HEK293 (cell line): ENCODE data around the gene SCNN1G.
A peak's percentile ranks its signal among the peaks of the same experiment; 100 is the strongest.

ENCODE experiments used
- CTCF ChIA-PET: fragments of 350-600 bp; formaldehyde crosslinking; extraction: SDS; loops from one replicate; lab custom pipeline; 2021; ENCODE audit warnings: antibody characterized with exemption; lab: Yijun Ruan, JAX
- POLR2A ChIA-PET: fragments of 300-600 bp; formaldehyde crosslinking; extraction: SDS; loops from one replicate; lab custom pipeline; 2020; ENCODE audit warnings: antibody characterized with exemption, inconsistent platforms; lab: Yijun Ruan, JAX
- H3K27ac ChIP-seq: fragments of 200-500 bp; sonication (Bioruptor generic); 2 replicates; pipeline ENCODE4 v1.5.1; 2014; ENCODE audit warnings: low read depth, low read length, control low read depth, inconsistent platforms; ENCODE audit errors: extremely low read depth
- H3K36me3 ChIP-seq, 2 experiments: fragments of 200-500 bp in 1 of 2; sonication (Bioruptor generic) in 1 of 2; 1 replicate in 1 of 2; 2 replicates in 1 of 2; pipeline ENCODE4 v1.5.1; 2014 to 2017; ENCODE audit warnings: inconsistent platforms in 2 of 2, low read length in 2 of 2; ENCODE audit not compliant: control insufficient read depth in 2 of 2, insufficient read depth in 1 of 2
- H3K4me1 ChIP-seq: fragments of 200-500 bp; sonication (Bioruptor generic); 2 replicates; pipeline ENCODE4 v1.5.1; 2014; ENCODE audit warnings: mild to moderate bottlenecking, low read length, inconsistent platforms; ENCODE audit not compliant: control insufficient read depth, insufficient read depth
- H3K4me3 ChIP-seq: 2 replicates; pipeline ENCODE4 v1.5.1; 2011; ENCODE audit warnings: low read depth, mild to moderate bottlenecking, control low read depth, low read length, moderate library complexity
- H3K9me3 ChIP-seq: fragments of 200-500 bp; sonication (Bioruptor generic); 2 replicates; pipeline ENCODE4 v1.5.1; 2014; ENCODE audit warnings: low read depth, low read length, inconsistent platforms; ENCODE audit not compliant: control insufficient read depth, insufficient read depth
- HOXC10 ChIP-seq: sonication (generic); formaldehyde crosslinking; IDR thresholded peaks from 2 replicates; pipeline ENCODE4 v1.8.1; 2023; ENCODE audit warnings: mild to moderate bottlenecking, missing genetic modification reagents
- MEIS1 ChIP-seq: sonication (generic); formaldehyde crosslinking; IDR thresholded peaks from 2 replicates; pipeline ENCODE4 v1.8.1; 2022; ENCODE audit warnings: missing genetic modification reagents, mild to moderate bottlenecking, borderline replicate concordance
- OSR2 ChIP-seq: fragments of 450-650 bp; formaldehyde crosslinking; IDR thresholded peaks from 2 replicates; pipeline ENCODE4 v1.5.1; 2016; ENCODE audit warnings: missing biosample characterization, missing genetic modification characterization
- TCF7L2 ChIP-seq: IDR thresholded peaks from 2 replicates; pipeline ENCODE4 v1.6.1; 2011; ENCODE audit warnings: low read depth, mild to moderate bottlenecking, inconsistent platforms, low read length, moderate library complexity, borderline replicate concordance
- YY2 ChIP-seq: fragments of 450-650 bp; formaldehyde crosslinking; IDR thresholded peaks from 2 replicates; pipeline ENCODE4 v1.5.1; 2016; ENCODE audit warnings: missing biosample characterization, missing genetic modification characterization
- ZFP37 ChIP-seq: fragments of 450-650 bp; formaldehyde crosslinking; IDR thresholded peaks from 2 replicates; pipeline ENCODE4 v1.5.1; 2016; ENCODE audit warnings: missing biosample characterization, missing genetic modification characterization
- ZNF10 ChIP-seq: fragments of 450-650 bp; formaldehyde crosslinking; IDR thresholded peaks from 2 replicates; pipeline ENCODE4 v1.5.1; 2017; ENCODE audit warnings: missing biosample characterization, missing genetic modification characterization
- ZNF223 ChIP-seq: fragments of 450-650 bp; formaldehyde crosslinking; IDR thresholded peaks from 2 replicates; pipeline ENCODE4 v1.5.1; 2016; ENCODE audit warnings: missing biosample characterization, missing genetic modification characterization
- ZNF24 ChIP-seq: fragments of 450-650 bp; formaldehyde crosslinking; IDR thresholded peaks from 2 replicates; pipeline ENCODE4 v1.5.1; 2016; ENCODE audit warnings: missing biosample characterization, missing genetic modification characterization
- ZNF248 ChIP-seq: fragments of 450-650 bp; formaldehyde crosslinking; IDR thresholded peaks from 2 replicates; pipeline ENCODE4 v1.5.1; 2017; ENCODE audit warnings: missing biosample characterization, missing genetic modification characterization
- ZNF26 ChIP-seq: fragments of 450-650 bp; formaldehyde crosslinking; IDR thresholded peaks from 2 replicates; pipeline ENCODE4 v1.5.1; 2016; ENCODE audit warnings: missing biosample characterization, missing genetic modification characterization
- ZNF274 ChIP-seq, 2 experiments: fragments of 200-500 bp in 1 of 2; fragments of 450-650 bp in 1 of 2; sonication (Bioruptor generic) in 1 of 2; formaldehyde crosslinking in 1 of 2; IDR thresholded peaks; 2 replicates each; pipeline versions ENCODE4 v1.5.1 to v1.6.1; 2014 to 2016; ENCODE audit warnings: borderline replicate concordance in 1 of 2, inconsistent platforms in 1 of 2, low read length in 1 of 2, missing biosample characterization in 1 of 2, missing genetic modification characterization in 1 of 2
- ZNF302 ChIP-seq: fragments of 450-650 bp; formaldehyde crosslinking; IDR thresholded peaks from 2 replicates; pipeline ENCODE4 v1.5.1; 2016; ENCODE audit warnings: missing biosample characterization, missing genetic modification characterization, low read depth
- ZNF366 ChIP-seq: fragments of 450-650 bp; formaldehyde crosslinking; conservative IDR thresholded peaks from 2 replicates; pipeline ENCODE4 v1.5.1; 2016; ENCODE audit warnings: missing biosample characterization, missing genetic modification characterization
- ZNF580 ChIP-seq: fragments of 450-650 bp; formaldehyde crosslinking; IDR thresholded peaks from 2 replicates; pipeline ENCODE4 v1.5.1; 2016; ENCODE audit warnings: missing biosample characterization, missing genetic modification characterization
- ZNF596 ChIP-seq: fragments of 450-650 bp; IDR thresholded peaks from 2 replicates; pipeline ENCODE4 v1.5.0; 2018; ENCODE audit warnings: missing biosample characterization, mild to moderate bottlenecking, missing genetic modification characterization, moderate library complexity
- ZNF629 ChIP-seq: fragments of 450-650 bp; formaldehyde crosslinking; IDR thresholded peaks from 2 replicates; pipeline ENCODE4 v1.5.1; 2017; ENCODE audit warnings: missing biosample characterization, missing genetic modification characterization
- ZNF664 ChIP-seq: fragments of 450-650 bp; formaldehyde crosslinking; IDR thresholded peaks from 2 replicates; pipeline ENCODE4 v1.5.1; 2016; ENCODE audit warnings: missing biosample characterization, missing genetic modification characterization
- ZNF692 ChIP-seq: fragments of 450-650 bp; formaldehyde crosslinking; IDR thresholded peaks from 2 replicates; pipeline ENCODE4 v1.5.1; 2016; ENCODE audit warnings: missing biosample characterization, missing genetic modification characterization
- ZNF768 ChIP-seq: fragments of 450-650 bp; formaldehyde crosslinking; IDR thresholded peaks from 2 replicates; pipeline ENCODE4 v1.5.1; 2018; ENCODE audit warnings: missing biosample characterization, mild to moderate bottlenecking, missing genetic modification characterization
- ZNF792 ChIP-seq: fragments of 450-650 bp; formaldehyde crosslinking; IDR thresholded peaks from 2 replicates; pipeline ENCODE4 v1.5.1; 2016; ENCODE audit warnings: missing biosample characterization, missing genetic modification characterization
- ZXDB ChIP-seq: fragments of 450-650 bp; formaldehyde crosslinking; IDR thresholded peaks from 2 replicates; pipeline ENCODE4 v1.5.1; 2016; ENCODE audit warnings: missing biosample characterization, missing genetic modification characterization
- TF ChIP-seq, protein P1 (sequence below): fragments of 450-650 bp; IDR thresholded peaks from 2 replicates; pipeline ENCODE4 v1.5.1; 2018; ENCODE audit warnings: missing biosample characterization, mild to moderate bottlenecking, missing genetic modification characterization
- TF ChIP-seq, protein P2 (sequence below): fragments of 450-650 bp; formaldehyde crosslinking; IDR thresholded peaks from 2 replicates; pipeline ENCODE4 v1.5.1; 2017; ENCODE audit warnings: missing biosample characterization, missing genetic modification characterization

Gene SCNN1G

DNA sequence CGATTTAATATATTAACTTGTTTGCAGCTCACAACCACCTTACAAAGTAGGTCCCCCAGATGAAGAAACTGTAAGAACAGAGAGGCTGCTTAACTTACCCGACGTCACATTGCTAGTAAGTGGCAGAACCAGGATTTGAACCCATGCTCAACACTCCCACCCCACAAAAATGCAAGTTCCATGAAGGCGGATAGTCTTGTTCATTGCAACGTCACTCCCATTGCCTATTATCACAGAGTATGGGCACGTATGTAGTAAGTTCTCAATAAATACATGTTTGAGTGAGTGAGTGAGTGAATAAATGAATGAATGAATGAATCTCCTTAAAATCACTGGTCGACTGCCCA lies 34.4 kb upstream of the SCNN1G start:
- Histone ChIP-seq H3K9me3 (no peaks in the 10 kb centered on the region), H3K4me1 (peaks cover 28% of the 10 kb centered on the region), H3K36me3 (no peaks in the 10 kb centered on the region), H3K27ac (no peak overlapping the region; the same call in 1 of the 2 replicates), H3K4me3 (peak overlapping the region; percentile 63)
- no peak for TF ChIP-seq TCF7L2
- TF ChIP-seq ZNF366 (tag by site-specific recombination): peak; percentile 65
- peak; percentile 41; the same call in 1 of the 2 replicates for TF ChIP-seq ZNF629 (tag by site-specific recombination)
- TF ChIP-seq, protein P1, sequence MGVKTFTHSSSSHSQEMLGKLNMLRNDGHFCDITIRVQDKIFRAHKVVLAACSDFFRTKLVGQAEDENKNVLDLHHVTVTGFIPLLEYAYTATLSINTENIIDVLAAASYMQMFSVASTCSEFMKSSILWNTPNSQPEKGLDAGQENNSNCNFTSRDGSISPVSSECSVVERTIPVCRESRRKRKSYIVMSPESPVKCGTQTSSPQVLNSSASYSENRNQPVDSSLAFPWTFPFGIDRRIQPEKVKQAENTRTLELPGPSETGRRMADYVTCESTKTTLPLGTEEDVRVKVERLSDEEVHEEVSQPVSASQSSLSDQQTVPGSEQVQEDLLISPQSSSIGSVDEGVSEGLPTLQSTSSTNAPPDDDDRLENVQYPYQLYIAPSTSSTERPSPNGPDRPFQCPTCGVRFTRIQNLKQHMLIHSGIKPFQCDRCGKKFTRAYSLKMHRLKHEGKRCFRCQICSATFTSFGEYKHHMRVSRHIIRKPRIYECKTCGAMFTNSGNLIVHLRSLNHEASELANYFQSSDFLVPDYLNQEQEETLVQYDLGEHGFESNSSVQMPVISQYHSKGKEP: no peak
- peak; percentile 71; the same call in 1 of the 2 replicates for TF ChIP-seq ZNF580 (tag by site-specific recombination)
- peak; percentile 75; the same call in 1 of the 2 replicates for TF ChIP-seq ZNF768 (tag by site-specific recombination)
- TF ChIP-seq ZNF24 (tag by site-specific recombination): peak; percentile 100
- peak; percentile 100 for TF ChIP-seq ZNF664
- 0 out of 2 replicates have a peak, but pooled peaks have one; percentile 51 for TF ChIP-seq ZXDB (tag by site-specific recombination)
- TF ChIP-seq ZNF274 (IDR thresholded peaks at IDR 0.05; ENCODE audit: low read length): no peak
- TF ChIP-seq ZNF274 (tag by site-specific recombination; IDR thresholded peaks at IDR 0.05; ENCODE audit: borderline replicate concordance): no peak
- CTCF ChIA-PET: no interaction called here
- POLR2A ChIA-PET: no interaction called here

DNA sequence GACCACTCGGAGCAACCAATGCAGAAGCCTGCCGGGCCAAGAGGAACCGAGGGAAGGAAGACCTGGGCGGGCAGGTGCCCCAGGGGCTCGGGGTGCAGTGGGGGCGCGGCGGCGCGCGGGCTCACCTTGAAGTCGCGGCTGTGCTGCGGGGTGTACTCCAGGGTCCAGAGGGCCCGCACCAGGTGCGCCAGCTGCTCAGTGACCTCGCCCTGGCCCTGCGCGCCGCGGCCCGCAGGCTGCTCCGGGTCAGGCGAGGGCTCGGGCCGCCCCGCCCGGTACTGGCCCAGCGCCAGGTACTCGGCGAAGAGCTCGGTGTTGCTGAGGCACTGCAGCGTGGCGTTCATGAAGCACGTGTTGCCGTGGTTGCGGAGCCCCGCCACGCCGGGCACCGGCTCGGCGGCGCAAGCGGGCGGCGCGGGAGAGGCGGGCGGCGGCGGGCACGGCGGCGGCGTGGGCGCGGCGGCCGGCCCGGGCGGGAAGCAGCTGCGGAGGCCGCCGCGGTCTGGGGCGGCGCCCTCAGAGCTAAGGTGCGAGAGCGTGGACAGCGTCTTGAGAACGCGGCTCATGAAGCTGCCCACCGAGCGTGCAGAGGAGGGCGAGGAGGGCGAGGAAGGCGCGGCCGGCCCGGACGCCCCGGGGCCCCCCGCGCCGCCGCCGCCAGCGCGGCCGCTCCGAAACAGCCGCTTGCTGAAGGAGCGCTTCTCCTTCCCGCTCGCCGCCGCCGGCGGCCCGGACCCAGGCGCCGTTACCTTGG lies 33.9 kb upstream of the SCNN1G start:
- Histone ChIP-seq H3K27ac (peak overlapping the region; percentile 75; the same call in 1 of the 2 replicates), H3K9me3 (no peaks in the 10 kb centered on the region), H3K4me3 (peak overlapping the region; percentile 63), H3K36me3 (no peaks in the 10 kb centered on the region), H3K4me1 (peaks cover 23% of the 10 kb centered on the region)
- POLR2A ChIA-PET: interaction anchor here (0.5 to 0.7 kb wide), 3 partner anchors 14 to 1619 kb away, joined by 3 read pairs; no protein-coding TSS in a partner anchor
- CTCF ChIA-PET: no interaction called here
- TF ChIP-seq HOXC10 (CRISPR knock-in tag) (no peak), ZNF248 (tag by site-specific recombination) (no peak), YY2 (no peak), ZNF302 (tag by site-specific recombination) (no peak), ZFP37 (tag by site-specific recombination) (no peak), ZNF664 (no peak), ZNF596 (no peak), ZNF692 (tag by site-specific recombination) (peak; percentile 46; the same call in 1 of the 2 replicates), ZNF26 (no peak), ZNF223 (tag by site-specific recombination) (no peak), ZNF10 (no peak), MEIS1 (CRISPR knock-in tag) (no peak), OSR2 (tag by site-specific recombination) (no peak), ZNF792 (tag by site-specific recombination) (no peak)
- TF ChIP-seq, protein P2, sequence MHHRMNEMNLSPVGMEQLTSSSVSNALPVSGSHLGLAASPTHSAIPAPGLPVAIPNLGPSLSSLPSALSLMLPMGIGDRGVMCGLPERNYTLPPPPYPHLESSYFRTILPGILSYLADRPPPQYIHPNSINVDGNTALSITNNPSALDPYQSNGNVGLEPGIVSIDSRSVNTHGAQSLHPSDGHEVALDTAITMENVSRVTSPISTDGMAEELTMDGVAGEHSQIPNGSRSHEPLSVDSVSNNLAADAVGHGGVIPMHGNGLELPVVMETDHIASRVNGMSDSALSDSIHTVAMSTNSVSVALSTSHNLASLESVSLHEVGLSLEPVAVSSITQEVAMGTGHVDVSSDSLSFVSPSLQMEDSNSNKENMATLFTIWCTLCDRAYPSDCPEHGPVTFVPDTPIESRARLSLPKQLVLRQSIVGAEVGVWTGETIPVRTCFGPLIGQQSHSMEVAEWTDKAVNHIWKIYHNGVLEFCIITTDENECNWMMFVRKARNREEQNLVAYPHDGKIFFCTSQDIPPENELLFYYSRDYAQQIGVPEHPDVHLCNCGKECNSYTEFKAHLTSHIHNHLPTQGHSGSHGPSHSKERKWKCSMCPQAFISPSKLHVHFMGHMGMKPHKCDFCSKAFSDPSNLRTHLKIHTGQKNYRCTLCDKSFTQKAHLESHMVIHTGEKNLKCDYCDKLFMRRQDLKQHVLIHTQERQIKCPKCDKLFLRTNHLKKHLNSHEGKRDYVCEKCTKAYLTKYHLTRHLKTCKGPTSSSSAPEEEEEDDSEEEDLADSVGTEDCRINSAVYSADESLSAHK (tag by site-specific recombination): no peak
